ENCODE measurements around the gene SOX8. TPM values are rescaled to one million over a fixed set of nuclear protein-coding genes. Genes with fewer than 3 reads are reported as not detected.

The SOX8 gene
- total RNA-seq, 1 donor from 2014 or later: 1.4 TPM

GRCh38 chr16:973366-973765 is 8.2 kb upstream of the SOX8 start:
- no peak for DNase-seq (ENCODE audit: low spot score)

GRCh38 chr16:974001-974601 is 7.5 kb upstream of the SOX8 start:
- DNase-seq (ENCODE audit: low spot score): no peak

GRCh38 chr16:974611-975261 is 6.8 kb upstream of the SOX8 start:
- no peak for DNase-seq (ENCODE audit: low spot score)

GRCh38 chr16:975291-975690 is 6.3 kb upstream of the SOX8 start:
- DNase-seq (ENCODE audit: low spot score): no peak

- no peak for DNase-seq (ENCODE audit: low spot score)
Measured at GRCh38 chr16:976389-976931, 5.1 kb upstream of the SOX8 start.

- no peak for DNase-seq (ENCODE audit: low spot score)
Measured at GRCh38 chr16:977081-977701, 4.4 kb upstream of the SOX8 start.

GRCh38 chr16:977896-978295 is 3.7 kb upstream of the SOX8 start:
- DNase-seq (ENCODE audit: low spot score): no peak

GRCh38 chr16:978403-978802 is 3.2 kb upstream of the SOX8 start:
- no peak for DNase-seq (ENCODE audit: low spot score)

GRCh38 chr16:979147-979546 is 2.4 kb upstream of the SOX8 start:
- no peak for DNase-seq (ENCODE audit: low spot score)

GRCh38 chr16:979859-980594 is 1.5 kb upstream of the SOX8 start:
- no peak for DNase-seq (ENCODE audit: low spot score)

- DNase-seq (ENCODE audit: low spot score): no peak
Measured at GRCh38 chr16:980595-980854, 1.0 kb upstream of the SOX8 start.

- no peak for DNase-seq (ENCODE audit: low spot score)
Measured at GRCh38 chr16:982145-983043, 824 bp downstream of the SOX8 start.

GRCh38 chr16:983044-984030 is 1.8 kb downstream of the SOX8 start:
- no peak for DNase-seq (ENCODE audit: low spot score)

- DNase-seq (ENCODE audit: low spot score): no peak
Measured at GRCh38 chr16:984121-984694, 2.6 kb downstream of the SOX8 start.

- no peak for DNase-seq (ENCODE audit: low spot score)
Measured at GRCh38 chr16:984736-985636, 3.4 kb downstream of the SOX8 start.

- DNase-seq (ENCODE audit: low spot score): no peak
Measured at GRCh38 chr16:985646-986400, 4.3 kb downstream of the SOX8 start.

- DNase-seq (ENCODE audit: low spot score): no peak
Measured at GRCh38 chr16:986411-986810, 4.8 kb downstream of the SOX8 start.

GRCh38 chr16:986925-987582 is 5.5 kb downstream of the SOX8 start:
- no peak for DNase-seq (ENCODE audit: low spot score)
